Bronchial epithelial cell (primary cell): ENCODE data around the gene HDAC8. TPM values are rescaled to one million over a fixed set of nuclear protein-coding genes. Genes with fewer than 3 reads are reported as not detected.
"Not testable (repeated sequence)": the region's sequence is repeated elsewhere in the genome, so short reads cannot be mapped to it uniquely, and the experiment has no call there.

ENCODE experiments used
- DNase-seq: peaks from one replicate; pipeline ENCODE4 v3.0.0-alpha.2; 2010; ENCODE audit warnings: low read depth
- FAIRE-seq: peaks from 2 replicates; lab custom pipeline; 2011; peaks lifted over from hg19 to GRCh38; lab: Jason Lieb, UNC
- H3K27me3 ChIP-seq: 2 replicates; pipeline ENCODE4 v1.5.1; 2011; ENCODE audit warnings: low read length; ENCODE audit not compliant: control insufficient read depth, insufficient read depth
- H3K36me3 ChIP-seq: 2 replicates; pipeline ENCODE4 v1.5.1; 2011; ENCODE audit warnings: low read length; ENCODE audit not compliant: control insufficient read depth, insufficient read depth
- H3K4me3 ChIP-seq: 2 replicates; pipeline ENCODE4 v1.5.1; 2011; ENCODE audit warnings: mild to moderate bottlenecking, low read depth, low read length, control low read depth
- total RNA-seq: library from RNA; depleted of rRNA; stranded (reverse); fragments of >200 nt; gene quantifications from 2 replicates; pipeline ENCODE4 v1.2.1, GENCODE V29; 2014
- TF ChIP-seq, protein P1 (sequence below): IDR thresholded peaks from 2 replicates; pipeline ENCODE4 v1.5.1; 2011; ENCODE audit warnings: mild to moderate bottlenecking, moderate library complexity, low read length, control low read depth, inconsistent platforms; ENCODE audit not compliant: insufficient read depth, severe bottlenecking

HDAC8 gene
- total RNA-seq, 1 donor from 2014 or later, result 17.6 TPM

DNA sequence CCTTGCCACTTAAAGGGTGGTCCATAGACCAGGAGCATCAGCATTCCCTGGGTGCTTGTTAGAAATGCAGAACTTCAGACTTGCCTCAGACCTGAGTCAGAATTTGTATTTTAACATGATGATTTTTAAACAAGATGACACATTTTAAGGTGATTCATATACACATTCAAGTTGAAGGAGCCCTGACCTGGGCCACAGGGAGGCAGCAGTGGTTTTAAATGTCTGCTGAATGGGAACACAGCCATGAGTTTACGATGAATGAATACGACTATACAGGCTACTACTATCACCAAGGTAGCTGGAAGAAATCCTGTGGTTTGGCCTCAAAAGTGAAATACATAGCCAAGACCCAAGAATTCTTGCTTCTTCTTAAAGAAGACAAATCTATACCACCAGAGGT, 2.9 kb downstream of the HDAC8 start:
- H3K4me3 ChIP-seq, result no peak overlapping the region
- TF ChIP-seq, protein P1, sequence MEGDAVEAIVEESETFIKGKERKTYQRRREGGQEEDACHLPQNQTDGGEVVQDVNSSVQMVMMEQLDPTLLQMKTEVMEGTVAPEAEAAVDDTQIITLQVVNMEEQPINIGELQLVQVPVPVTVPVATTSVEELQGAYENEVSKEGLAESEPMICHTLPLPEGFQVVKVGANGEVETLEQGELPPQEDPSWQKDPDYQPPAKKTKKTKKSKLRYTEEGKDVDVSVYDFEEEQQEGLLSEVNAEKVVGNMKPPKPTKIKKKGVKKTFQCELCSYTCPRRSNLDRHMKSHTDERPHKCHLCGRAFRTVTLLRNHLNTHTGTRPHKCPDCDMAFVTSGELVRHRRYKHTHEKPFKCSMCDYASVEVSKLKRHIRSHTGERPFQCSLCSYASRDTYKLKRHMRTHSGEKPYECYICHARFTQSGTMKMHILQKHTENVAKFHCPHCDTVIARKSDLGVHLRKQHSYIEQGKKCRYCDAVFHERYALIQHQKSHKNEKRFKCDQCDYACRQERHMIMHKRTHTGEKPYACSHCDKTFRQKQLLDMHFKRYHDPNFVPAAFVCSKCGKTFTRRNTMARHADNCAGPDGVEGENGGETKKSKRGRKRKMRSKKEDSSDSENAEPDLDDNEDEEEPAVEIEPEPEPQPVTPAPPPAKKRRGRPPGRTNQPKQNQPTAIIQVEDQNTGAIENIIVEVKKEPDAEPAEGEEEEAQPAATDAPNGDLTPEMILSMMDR, result peak; percentile 19
- FAIRE-seq (no peak), DNase-seq (peak; percentile 78)
- H3K36me3 ChIP-seq, result peaks cover 1% of the 10 kb centered on the region
- H3K27me3 ChIP-seq, result no peaks in the 10 kb centered on the region

DNA sequence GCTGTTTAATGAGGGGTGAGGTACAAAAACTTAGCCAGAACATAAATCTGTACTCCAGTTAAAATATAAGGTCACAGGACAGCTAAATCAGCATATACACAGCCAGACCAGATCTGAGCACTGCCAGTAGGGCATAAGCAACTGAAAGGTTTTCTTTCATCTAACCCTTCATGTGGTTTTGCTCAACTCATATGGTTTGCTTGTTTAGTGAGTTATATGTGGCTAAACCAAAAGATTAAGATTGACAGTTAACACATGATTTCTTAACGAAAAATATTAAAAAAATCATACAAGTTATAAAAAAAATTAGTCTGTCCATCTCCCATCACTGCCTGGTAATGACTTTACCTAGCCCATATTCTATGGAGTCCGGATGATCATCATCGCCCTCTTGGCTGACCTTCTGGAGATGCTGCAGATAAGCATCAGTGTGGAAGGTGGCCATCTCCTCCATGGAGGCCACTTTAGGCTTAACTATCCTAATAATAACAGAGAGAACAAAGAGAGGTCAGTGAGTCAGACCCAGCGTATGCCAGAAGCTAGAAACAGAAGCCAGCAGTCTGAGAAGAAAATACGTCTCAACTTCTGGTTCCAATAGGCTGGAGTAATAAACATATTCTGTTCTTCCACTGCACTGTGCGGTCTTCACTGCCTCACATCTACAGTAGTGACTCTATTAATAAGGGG, 4.1 kb downstream of the HDAC8 start:
- FAIRE-seq (no peak), DNase-seq (no peak)
- Histone ChIP-seq H3K27me3 (no peaks in the 10 kb centered on the region), H3K36me3 (peaks cover 1% of the 10 kb centered on the region), H3K4me3 (no peak overlapping the region)
- TF ChIP-seq, protein P1, result no peak

DNA sequence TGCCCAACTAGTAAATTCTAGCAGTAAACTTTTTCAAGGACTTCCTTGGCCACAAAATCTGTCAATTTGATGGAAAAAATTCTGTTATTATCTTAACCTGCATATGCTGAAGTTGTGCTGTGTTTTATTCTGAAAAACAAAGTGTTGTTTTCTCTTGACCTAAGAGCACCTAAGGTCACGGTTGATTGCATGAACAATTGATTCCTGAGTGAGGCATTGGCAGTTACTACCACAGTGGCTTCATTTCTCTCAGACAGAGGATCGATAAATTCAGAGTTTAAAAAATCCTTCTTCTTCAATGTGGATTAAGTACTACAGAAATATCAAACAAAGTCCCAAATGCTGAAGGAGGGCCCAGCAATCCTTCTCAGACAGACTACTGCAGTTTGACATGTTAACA, 6.2 kb downstream of the HDAC8 start:
- TF ChIP-seq, protein P1, result no peak
- H3K4me3 ChIP-seq, result no peak overlapping the region
- no peaks in the 10 kb centered on the region for H3K27me3 ChIP-seq
- FAIRE-seq, result no peak
- H3K36me3 ChIP-seq, result peaks cover 1% of the 10 kb centered on the region
- DNase-seq, result no peak

DNA sequence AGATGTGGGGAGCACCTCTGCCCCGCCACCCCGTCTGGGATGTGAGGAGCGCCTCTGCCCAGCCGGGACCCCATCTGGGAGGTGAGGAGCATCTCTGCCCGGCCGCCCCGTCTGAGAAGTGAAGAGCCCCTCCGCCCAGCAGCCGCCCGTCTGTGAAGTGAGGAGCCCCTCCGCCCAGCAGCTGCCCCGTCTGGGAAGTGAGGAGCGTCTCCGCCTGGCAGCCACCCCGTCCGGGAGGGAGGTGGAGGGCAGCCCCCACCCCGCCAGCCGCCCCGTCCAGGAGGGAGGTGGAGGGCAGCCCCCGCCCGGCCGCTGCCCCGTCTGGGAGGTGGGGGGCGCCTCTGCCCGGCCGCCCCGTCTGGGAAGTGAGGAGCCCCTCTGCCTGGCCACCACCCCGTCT, 13.0 kb downstream of the HDAC8 start:
- FAIRE-seq, result not testable (repeated sequence)

DNA sequence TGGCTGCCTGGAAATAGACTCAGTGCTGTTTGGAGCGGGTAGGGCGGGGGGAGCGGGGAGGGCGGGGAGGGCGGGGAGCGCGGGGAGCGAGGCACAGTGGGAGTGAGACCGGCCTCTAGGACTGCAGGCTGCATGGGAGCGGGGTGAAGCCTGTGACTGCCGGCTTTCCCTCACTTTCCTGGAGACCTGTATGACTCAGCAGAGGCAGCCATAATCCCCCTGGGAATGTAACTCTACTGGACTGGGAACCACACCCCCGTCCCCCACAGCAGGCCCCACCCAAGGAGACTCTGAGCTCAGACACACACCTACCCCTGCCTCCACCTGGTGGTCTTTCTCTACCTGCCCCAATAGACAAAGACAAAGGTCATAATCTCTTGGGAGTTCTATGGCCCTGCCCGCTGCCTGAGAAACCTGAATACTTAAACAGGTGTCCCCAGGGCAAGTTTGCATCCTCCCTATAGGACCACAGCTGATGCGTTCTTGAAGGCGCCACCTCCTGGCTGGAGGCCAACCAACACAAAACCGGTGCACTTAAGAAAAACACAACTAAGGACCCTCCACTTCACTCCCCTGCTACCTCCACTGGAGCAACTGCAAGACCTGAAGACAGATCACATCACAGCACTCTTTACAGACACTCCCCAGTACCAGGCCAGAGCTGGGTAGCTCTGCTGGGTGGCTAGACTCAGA, 18.0 kb downstream of the HDAC8 start:
- TF ChIP-seq, protein P1, result no peak
- no peaks in the 10 kb centered on the region for H3K27me3 ChIP-seq
- FAIRE-seq, result no peak
- no peak overlapping the region for H3K4me3 ChIP-seq
- peak; percentile 70 for DNase-seq
- no peaks in the 10 kb centered on the region for H3K36me3 ChIP-seq

More for the DNA sequence above, 13.0 kb downstream of the HDAC8 start:
- H3K36me3 ChIP-seq, H3K27me3 ChIP-seq, DNase-seq, H3K4me3 ChIP-seq: not testable (repeated sequence)

DNA sequence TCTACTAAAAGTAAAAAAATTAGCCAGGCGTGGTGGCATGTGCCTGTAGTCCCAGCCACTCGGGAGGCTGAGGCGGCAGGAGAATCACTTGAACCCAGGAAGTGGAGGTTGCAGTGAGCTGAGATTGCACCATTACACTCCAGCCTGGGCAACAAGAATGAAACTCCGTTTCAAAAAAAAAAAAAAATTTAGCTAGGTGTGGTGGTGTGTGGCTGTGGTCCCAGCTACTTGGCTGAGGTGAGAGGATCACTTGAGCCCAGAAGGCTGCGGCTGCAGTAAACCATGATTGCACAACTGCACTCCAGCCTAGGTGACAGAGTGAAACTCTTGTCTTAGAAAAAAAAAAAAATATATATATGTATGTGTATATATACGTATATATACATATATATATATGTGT, 20.2 kb downstream of the HDAC8 start:
- H3K4me3 ChIP-seq, H3K36me3 ChIP-seq, H3K27me3 ChIP-seq, DNase-seq, FAIRE-seq: not testable (repeated sequence)
